ENCODE data around the gene BBX. TPM values are rescaled to one million over a fixed set of nuclear protein-coding genes. Genes with fewer than 3 reads are reported as not detected.

BBX gene
- total RNA-seq, 1 experiment from 2014 or later = 73.2 TPM

DNA sequence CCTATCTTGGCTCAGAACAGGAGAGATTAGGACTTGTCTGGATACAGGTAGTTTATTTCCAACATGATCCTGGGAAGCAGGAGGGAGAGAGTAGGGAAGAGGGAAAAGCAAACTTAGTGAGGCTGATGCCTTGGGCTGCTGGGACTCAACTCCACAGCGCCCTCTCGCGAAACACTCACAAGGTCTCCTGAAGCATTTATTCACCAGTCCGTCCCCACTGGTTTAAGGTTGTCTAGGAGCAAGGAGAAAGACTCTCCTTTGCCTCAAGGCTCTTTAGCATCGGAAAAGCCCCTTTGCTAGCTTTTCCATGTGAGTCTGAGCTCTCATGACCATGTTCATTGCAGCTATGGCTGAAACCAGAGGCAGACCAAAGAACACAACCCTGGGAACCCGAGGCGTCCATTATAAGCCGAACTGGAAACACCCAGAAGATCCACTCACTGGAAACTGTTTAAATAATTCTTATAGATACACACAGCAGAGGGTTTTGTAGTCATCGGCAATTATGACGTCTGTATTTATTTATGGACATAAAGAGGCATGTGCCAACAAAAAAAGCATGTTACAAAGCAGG is 323.6 kb downstream of the BBX start:
- BruUV-seq (replicated peaks) = no TSS peak
- Mint-ChIP-seq H3K36me3 (ENCODE audit: insufficient read depth, unreplicated experiment) (no peaks in the 10 kb centered on the region), H3K27me3 (ENCODE audit: insufficient read depth, unreplicated experiment) (no peaks in the 10 kb centered on the region), H3K9me3 (ENCODE audit: unreplicated experiment) (no peaks in the 10 kb centered on the region), H3K4me1 (ENCODE audit: insufficient read depth, unreplicated experiment) (no peaks in the 10 kb centered on the region), H3K27ac (ENCODE audit: low read depth, unreplicated experiment) (no peak overlapping the region), H3K4me3 (ENCODE audit: unreplicated experiment) (no peak overlapping the region)
- intact Hi-C loops (cut with micrococcal nuclease) = no loop called here
- TF ChIP-seq, protein P1, sequence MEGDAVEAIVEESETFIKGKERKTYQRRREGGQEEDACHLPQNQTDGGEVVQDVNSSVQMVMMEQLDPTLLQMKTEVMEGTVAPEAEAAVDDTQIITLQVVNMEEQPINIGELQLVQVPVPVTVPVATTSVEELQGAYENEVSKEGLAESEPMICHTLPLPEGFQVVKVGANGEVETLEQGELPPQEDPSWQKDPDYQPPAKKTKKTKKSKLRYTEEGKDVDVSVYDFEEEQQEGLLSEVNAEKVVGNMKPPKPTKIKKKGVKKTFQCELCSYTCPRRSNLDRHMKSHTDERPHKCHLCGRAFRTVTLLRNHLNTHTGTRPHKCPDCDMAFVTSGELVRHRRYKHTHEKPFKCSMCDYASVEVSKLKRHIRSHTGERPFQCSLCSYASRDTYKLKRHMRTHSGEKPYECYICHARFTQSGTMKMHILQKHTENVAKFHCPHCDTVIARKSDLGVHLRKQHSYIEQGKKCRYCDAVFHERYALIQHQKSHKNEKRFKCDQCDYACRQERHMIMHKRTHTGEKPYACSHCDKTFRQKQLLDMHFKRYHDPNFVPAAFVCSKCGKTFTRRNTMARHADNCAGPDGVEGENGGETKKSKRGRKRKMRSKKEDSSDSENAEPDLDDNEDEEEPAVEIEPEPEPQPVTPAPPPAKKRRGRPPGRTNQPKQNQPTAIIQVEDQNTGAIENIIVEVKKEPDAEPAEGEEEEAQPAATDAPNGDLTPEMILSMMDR (IDR thresholded peaks at IDR 0.05; ENCODE audit: unreplicated experiment) = peak; percentile 35
- DNase-seq (ENCODE audit: unreplicated experiment) = peak; percentile 60
- ChIA-PET POLR2A (interaction anchor here (0.8 kb wide), 1 partner anchor 9 kb away, joined by 3 read pairs; no protein-coding TSS in a partner anchor), CTCF (interaction anchor here (0.8 to 1.6 kb wide), 8 partner anchors 8 to 170 kb away, joined by 3 to 8 read pairs (median 5); no protein-coding TSS in a partner anchor)

GRCh38 chr3:107847791-107848190 is 325.0 kb downstream of the BBX start:
- no peaks in the 10 kb centered on the region for H3K4me1 Mint-ChIP-seq (ENCODE audit: insufficient read depth, unreplicated experiment)
- no peak overlapping the region for H3K4me3 Mint-ChIP-seq (ENCODE audit: unreplicated experiment)
- no peak for DNase-seq (ENCODE audit: unreplicated experiment)
- ChIA-PET CTCF (interaction anchor here (0.7 to 1.0 kb wide), 4 partner anchors 9 to 115 kb away, joined by 3 read pairs; no protein-coding TSS in a partner anchor), POLR2A (no interaction called here)
- TF ChIP-seq, protein P1 (IDR thresholded peaks at IDR 0.05; ENCODE audit: unreplicated experiment) = no peak
- no peaks in the 10 kb centered on the region for H3K36me3 Mint-ChIP-seq (ENCODE audit: insufficient read depth, unreplicated experiment)
- BruUV-seq (replicated peaks) = no TSS peak
- H3K27ac Mint-ChIP-seq (ENCODE audit: low read depth, unreplicated experiment) = no peak overlapping the region
- no peaks in the 10 kb centered on the region for H3K9me3 Mint-ChIP-seq (ENCODE audit: unreplicated experiment)
- intact Hi-C loops (cut with micrococcal nuclease) = no loop called here
- H3K27me3 Mint-ChIP-seq (ENCODE audit: insufficient read depth, unreplicated experiment) = no peaks in the 10 kb centered on the region

- DNase-seq (ENCODE audit: unreplicated experiment) = no peak
- Mint-ChIP-seq H3K36me3 (ENCODE audit: insufficient read depth, unreplicated experiment) (no peaks in the 10 kb centered on the region), H3K4me3 (ENCODE audit: unreplicated experiment) (no peak overlapping the region), H3K27ac (ENCODE audit: low read depth, unreplicated experiment) (no peak overlapping the region), H3K4me1 (ENCODE audit: insufficient read depth, unreplicated experiment) (no peaks in the 10 kb centered on the region), H3K9me3 (ENCODE audit: unreplicated experiment) (no peaks in the 10 kb centered on the region), H3K27me3 (ENCODE audit: insufficient read depth, unreplicated experiment) (no peaks in the 10 kb centered on the region)
- ChIA-PET CTCF (interaction anchor here (0.6 to 1.0 kb wide), 4 partner anchors 8 to 100 kb away, joined by 3 read pairs; no protein-coding TSS in a partner anchor), POLR2A (interaction anchor here (0.6 kb wide), 1 partner anchor 76 kb away, joined by 3 read pairs; no protein-coding TSS in a partner anchor)
- TF ChIP-seq, protein P1 (IDR thresholded peaks at IDR 0.05; ENCODE audit: unreplicated experiment) = no peak
- intact Hi-C loops (cut with micrococcal nuclease) = no loop called here
- BruUV-seq (replicated peaks) = no TSS peak
These were observed 325.7 kb downstream of the BBX start for GRCh38 chr3:107848351-107848915.

- intact Hi-C loops (cut with micrococcal nuclease) = loop anchor here (10.0 kb wide), 1 partner anchor 74 kb away; no protein-coding TSS in a partner anchor
- Mint-ChIP-seq H3K9me3 (ENCODE audit: unreplicated experiment) (no peaks in the 10 kb centered on the region), H3K4me1 (ENCODE audit: insufficient read depth, unreplicated experiment) (no peaks in the 10 kb centered on the region), H3K27me3 (ENCODE audit: insufficient read depth, unreplicated experiment) (peaks cover 13% of the 10 kb centered on the region), H3K27ac (ENCODE audit: low read depth, unreplicated experiment) (no peak overlapping the region), H3K36me3 (ENCODE audit: insufficient read depth, unreplicated experiment) (no peaks in the 10 kb centered on the region), H3K4me3 (ENCODE audit: unreplicated experiment) (no peak overlapping the region)
- CTCF ChIA-PET = interaction anchor here (0.8 kb wide), 1 partner anchor 221 kb away, joined by 3 read pairs; no protein-coding TSS in a partner anchor
- BruUV-seq (replicated peaks) = no TSS peak
- POLR2A ChIA-PET = no interaction called here
- no peak for DNase-seq (ENCODE audit: unreplicated experiment)
- TF ChIP-seq, protein P1 (IDR thresholded peaks at IDR 0.05; ENCODE audit: unreplicated experiment) = no peak
These were observed 327.9 kb downstream of the BBX start for GRCh38 chr3:107850681-107851080.
